ENCODE results near the gene PPM1K.

DNA sequence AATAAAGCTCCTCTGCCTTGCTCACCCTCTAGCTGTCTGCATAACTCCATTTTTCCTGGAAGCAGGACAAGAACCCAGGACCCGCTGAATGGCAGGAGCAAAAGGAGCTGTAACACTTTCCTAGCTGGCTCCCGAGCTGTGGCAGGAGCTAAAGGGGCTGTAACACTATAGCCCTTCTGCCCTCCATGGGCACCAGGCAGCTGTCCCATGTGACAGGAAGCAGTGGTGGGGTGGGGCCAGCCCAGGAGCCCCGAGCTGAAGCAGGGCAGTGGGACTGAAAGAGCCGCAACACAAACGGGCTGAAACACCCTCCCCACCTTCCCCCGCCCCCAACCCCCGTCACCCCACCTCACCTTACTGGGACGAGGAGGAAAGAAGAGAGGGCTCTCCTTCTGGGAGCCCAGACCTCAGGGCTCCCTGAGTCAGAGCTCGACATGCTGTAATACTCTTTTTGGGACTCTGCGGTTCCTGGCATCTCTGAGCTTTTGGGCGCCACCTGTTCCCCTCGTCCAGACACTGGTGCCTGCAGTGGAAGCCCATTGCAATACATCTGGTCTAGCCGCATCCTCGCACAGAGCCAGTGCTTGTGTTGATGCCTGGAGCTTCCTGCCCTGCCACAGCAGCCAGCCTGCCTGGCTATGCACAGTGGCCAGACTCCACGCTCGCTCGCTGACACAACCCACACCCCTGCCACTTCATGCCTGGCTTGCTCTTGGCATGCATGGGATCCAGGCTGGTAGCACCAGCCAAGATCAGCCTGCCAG is 39.4 kb downstream of the PPM1K start:
- TF ChIP-seq, protein P1, sequence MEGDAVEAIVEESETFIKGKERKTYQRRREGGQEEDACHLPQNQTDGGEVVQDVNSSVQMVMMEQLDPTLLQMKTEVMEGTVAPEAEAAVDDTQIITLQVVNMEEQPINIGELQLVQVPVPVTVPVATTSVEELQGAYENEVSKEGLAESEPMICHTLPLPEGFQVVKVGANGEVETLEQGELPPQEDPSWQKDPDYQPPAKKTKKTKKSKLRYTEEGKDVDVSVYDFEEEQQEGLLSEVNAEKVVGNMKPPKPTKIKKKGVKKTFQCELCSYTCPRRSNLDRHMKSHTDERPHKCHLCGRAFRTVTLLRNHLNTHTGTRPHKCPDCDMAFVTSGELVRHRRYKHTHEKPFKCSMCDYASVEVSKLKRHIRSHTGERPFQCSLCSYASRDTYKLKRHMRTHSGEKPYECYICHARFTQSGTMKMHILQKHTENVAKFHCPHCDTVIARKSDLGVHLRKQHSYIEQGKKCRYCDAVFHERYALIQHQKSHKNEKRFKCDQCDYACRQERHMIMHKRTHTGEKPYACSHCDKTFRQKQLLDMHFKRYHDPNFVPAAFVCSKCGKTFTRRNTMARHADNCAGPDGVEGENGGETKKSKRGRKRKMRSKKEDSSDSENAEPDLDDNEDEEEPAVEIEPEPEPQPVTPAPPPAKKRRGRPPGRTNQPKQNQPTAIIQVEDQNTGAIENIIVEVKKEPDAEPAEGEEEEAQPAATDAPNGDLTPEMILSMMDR (IDR thresholded peaks at IDR 0.05): no peak
- no peak for TF ChIP-seq POLR2AphosphoS5 (IDR thresholded peaks at IDR 0.05)
- no peak for TF ChIP-seq POLR2A (IDR thresholded peaks at IDR 0.05)
